Neuronal stem cell (in vitro differentiated cells): ENCODE measurements around the gene HINT3.

ENCODE experiments used
- DNase-seq: peaks from one replicate; pipeline ENCODE4 v3.0.0-alpha.2; 2013; ENCODE audit warnings: low spot score
- H2AFZ ChIP-seq: one replicate; pipeline ENCODE4 v1.6.1; 2013; ENCODE audit warnings: mild to moderate bottlenecking, low read length, inconsistent platforms
- H2AK5ac ChIP-seq: 2 replicates; pipeline ENCODE4 v1.6.1; 2013; ENCODE audit warnings: low read depth, mild to moderate bottlenecking, inconsistent platforms, low read length, moderate library complexity, mixed read lengths
- H2BK120ac ChIP-seq: 2 replicates; pipeline ENCODE4 v1.6.1; 2013; ENCODE audit warnings: low read depth, mild to moderate bottlenecking, inconsistent platforms, low read length, moderate library complexity, mixed read lengths
- H2BK12ac ChIP-seq: one replicate; pipeline ENCODE4 v1.6.1; 2013; ENCODE audit warnings: low read length, inconsistent platforms
- H2BK15ac ChIP-seq: 2 replicates; pipeline ENCODE4 v1.6.1; 2013; ENCODE audit warnings: mild to moderate bottlenecking, low read length, inconsistent platforms, mixed read lengths
- H2BK5ac ChIP-seq: one replicate; pipeline ENCODE4 v1.6.1; 2013; ENCODE audit warnings: inconsistent platforms, mild to moderate bottlenecking, low read length, moderate library complexity
- H3K14ac ChIP-seq: one replicate; pipeline ENCODE4 v1.6.1; 2013; ENCODE audit warnings: low read length, inconsistent platforms
- H3K18ac ChIP-seq: 2 replicates; pipeline ENCODE4 v1.6.1; 2013; ENCODE audit warnings: low read length, inconsistent platforms
- H3K23ac ChIP-seq: 2 replicates; pipeline ENCODE4 v1.6.1; 2013; ENCODE audit warnings: low read depth, mild to moderate bottlenecking, mixed read lengths, low read length, inconsistent platforms; ENCODE audit not compliant: poor library complexity
- H3K27ac ChIP-seq: replicated peaks from 3 replicates; pipeline ENCODE4 v1.5.1; 2013; ENCODE audit warnings: low read length, inconsistent platforms
- H3K27me3 ChIP-seq, 3 experiments: 2 replicates each; pipeline ENCODE4 v1.6.1; 2013; ENCODE audit warnings: low read length in 3 of 3, mild to moderate bottlenecking in 2 of 3, inconsistent platforms in 1 of 3, low read depth in 1 of 3, mixed read lengths in 1 of 3, moderate library complexity in 1 of 3; ENCODE audit not compliant: control insufficient read depth in 3 of 3, insufficient read depth in 3 of 3
- H3K36me3 ChIP-seq, 2 donors: replicated peaks in 1 of 2; 2 replicates each; pipeline ENCODE4 v1.6.1; 2013; ENCODE audit warnings: low read length in 2 of 2; ENCODE audit not compliant: control insufficient read depth in 2 of 2, insufficient read depth in 2 of 2
- H3K4ac ChIP-seq: 2 replicates; pipeline ENCODE4 v1.6.1; 2013; ENCODE audit warnings: inconsistent platforms, mild to moderate bottlenecking, low read length, moderate library complexity
- H3K4me1 ChIP-seq, 2 donors: 1 replicate in 1 of 2; 2 replicates in 1 of 2; pipeline ENCODE4 v1.6.1; 2013; ENCODE audit warnings: low read length in 2 of 2, low read depth in 1 of 2; ENCODE audit not compliant: control insufficient read depth in 2 of 2, insufficient read depth in 1 of 2
- H3K4me2 ChIP-seq: one replicate; pipeline ENCODE4 v1.6.1; 2013; ENCODE audit warnings: mild to moderate bottlenecking, low read length, inconsistent platforms; ENCODE audit not compliant: insufficient read depth, poor library complexity, severe bottlenecking
- H3K4me3 ChIP-seq, 2 donors: 2 replicates each; pipeline ENCODE4 v1.5.1; 2013; ENCODE audit warnings: low read length in 2 of 2, mild to moderate bottlenecking in 2 of 2, inconsistent platforms in 1 of 2, moderate library complexity in 1 of 2
- H3K79me1 ChIP-seq: one replicate; pipeline ENCODE4 v1.6.1; 2013; ENCODE audit warnings: low read depth, mild to moderate bottlenecking, inconsistent platforms, low read length, moderate library complexity
- H3K9ac ChIP-seq: one replicate; pipeline ENCODE4 v1.6.1; 2013; ENCODE audit warnings: mild to moderate bottlenecking, low read depth, low read length, inconsistent platforms; ENCODE audit not compliant: poor library complexity
- H3K9me3 ChIP-seq, 2 donors: replicated peaks in 1 of 2; 2 replicates each; pipeline versions ENCODE3 to v1.6.1; 2013; ENCODE audit warnings: low read length in 2 of 2, mild to moderate bottlenecking in 2 of 2, inconsistent platforms in 1 of 2, low read depth in 1 of 2, mixed read lengths in 1 of 2, moderate library complexity in 1 of 2; ENCODE audit not compliant: control insufficient read depth in 2 of 2, insufficient read depth in 1 of 2
- H4K8ac ChIP-seq: one replicate; pipeline ENCODE4 v1.6.1; 2013; ENCODE audit warnings: low read depth, mild to moderate bottlenecking, inconsistent platforms, low read length, moderate library complexity
- H4K91ac ChIP-seq: one replicate; pipeline ENCODE4 v1.6.1; 2013; ENCODE audit warnings: low read length, low read depth, mild to moderate bottlenecking, inconsistent platforms; ENCODE audit not compliant: poor library complexity
- WGBS, 2 donors: extraction: QIAGEN DNeasy Blood & Tissue Kit; methylation state at CpG; one replicate each; pipeline ENCODE4 v1.1.7; 2013; ENCODE audit warnings: missing lambda C conversion rate in 2 of 2, mixed read lengths in 1 of 2; ENCODE audit not compliant: insufficient read length in 2 of 2, insufficient replicate concordance in 1 of 2; ENCODE audit errors: extremely low coverage in 2 of 2; 5-methylcytosine and 5-hydroxymethylcytosine counted together

HINT3 gene

DNA sequence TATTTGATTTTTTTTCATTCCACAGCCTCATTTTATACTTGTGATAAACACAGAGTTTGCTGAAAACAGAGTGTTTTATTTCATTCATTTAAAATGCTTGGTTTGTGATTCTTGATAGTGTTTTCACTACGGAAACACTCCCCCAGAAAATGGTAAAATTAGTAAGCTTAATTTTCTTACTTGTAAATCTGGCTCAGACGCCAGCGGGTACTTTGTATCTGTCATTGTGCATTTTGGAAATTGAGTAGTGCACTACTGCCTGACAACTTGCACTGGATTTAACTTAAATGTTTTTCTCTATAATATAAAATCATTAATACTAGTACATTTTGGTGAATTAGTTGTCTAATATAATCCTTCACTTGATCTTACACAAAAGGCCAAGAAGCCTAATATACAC, 37.0 kb upstream of the HINT3 start:
- Histone ChIP-seq H2AFZ (no peak overlapping the region), H3K4me2 (no peak overlapping the region), H2BK12ac (no peak overlapping the region), H3K18ac (no peak overlapping the region), H3K14ac (no peak overlapping the region), H3K4me3 (no peak overlapping the region), H3K9me3 (no peaks in the 10 kb centered on the region), H3K36me3 (peaks cover 0 to 2% of the 10 kb centered on the region in 2 donors), H2AK5ac (no peak overlapping the region), H4K91ac (no peak overlapping the region), H3K79me1 (no peaks in the 10 kb centered on the region), H3K9ac (no peak overlapping the region), H4K8ac (no peak overlapping the region), H3K4ac (no peak overlapping the region), H2BK15ac (no peak overlapping the region), H2BK5ac (no peak overlapping the region), H3K23ac (no peak overlapping the region), H3K27ac (no peak overlapping the region), H3K4me1 (peaks cover 2 to 12% of the 10 kb centered on the region in 2 donors), H3K27me3 (no peaks in the 10 kb centered on the region), H2BK120ac (no peak overlapping the region)
- no CpG with 5 or more reads among the region's 3 CpGs for WGBS, 2 donors
- no peak for DNase-seq

DNA sequence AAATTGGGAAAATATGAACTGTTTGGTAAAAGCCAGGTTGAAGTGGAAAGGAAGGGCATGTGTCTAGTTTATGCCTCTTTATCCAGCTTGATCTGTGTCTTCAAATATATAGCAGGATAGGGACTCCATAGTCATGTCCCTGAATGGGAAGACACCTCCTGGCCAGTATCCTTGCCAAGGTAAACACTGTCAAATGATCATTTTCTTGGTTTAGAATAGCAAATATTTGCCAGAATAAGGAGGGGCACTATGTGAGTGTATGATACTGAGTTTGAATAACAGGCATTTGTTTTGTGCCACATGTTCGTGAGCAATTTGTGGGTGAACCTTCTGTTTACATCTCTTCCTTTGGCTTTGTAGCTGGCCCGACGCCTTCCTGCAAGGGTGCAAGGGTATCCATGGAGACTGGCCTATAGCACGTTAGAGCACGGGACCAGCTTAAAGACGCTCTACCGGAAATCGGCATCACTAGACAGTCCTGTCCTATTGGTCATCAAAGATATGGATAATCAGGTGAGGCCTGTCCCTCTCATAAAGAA, 34.2 kb upstream of the HINT3 start:
- no peak overlapping the region for H2BK5ac ChIP-seq
- no peaks in the 10 kb centered on the region for H3K9me3 ChIP-seq
- no peak overlapping the region for H3K9ac ChIP-seq
- no peak for DNase-seq
- H2BK12ac ChIP-seq: no peak overlapping the region
- no peak overlapping the region for H2AFZ ChIP-seq
- no peak overlapping the region for H2BK120ac ChIP-seq
- no peak overlapping the region for H2AK5ac ChIP-seq
- H3K27ac ChIP-seq: no peak overlapping the region
- H3K27me3 ChIP-seq: no peaks in the 10 kb centered on the region
- no CpG with 5 or more reads among the region's 8 CpGs for WGBS, 2 donors
- no peaks in the 10 kb centered on the region for H3K36me3 ChIP-seq
- H3K4me1 ChIP-seq: peaks cover 2 to 10% of the 10 kb centered on the region in 2 donors
- no peak overlapping the region for H2BK15ac ChIP-seq
- H3K23ac ChIP-seq: no peak overlapping the region
- no peak overlapping the region for H3K4ac ChIP-seq
- no peak overlapping the region for H4K91ac ChIP-seq
- H3K14ac ChIP-seq: no peak overlapping the region
- H4K8ac ChIP-seq: no peak overlapping the region
- H3K18ac ChIP-seq: no peak overlapping the region
- no peak overlapping the region for H3K4me2 ChIP-seq
- no peak overlapping the region for H3K4me3 ChIP-seq
- H3K79me1 ChIP-seq: no peaks in the 10 kb centered on the region

DNA sequence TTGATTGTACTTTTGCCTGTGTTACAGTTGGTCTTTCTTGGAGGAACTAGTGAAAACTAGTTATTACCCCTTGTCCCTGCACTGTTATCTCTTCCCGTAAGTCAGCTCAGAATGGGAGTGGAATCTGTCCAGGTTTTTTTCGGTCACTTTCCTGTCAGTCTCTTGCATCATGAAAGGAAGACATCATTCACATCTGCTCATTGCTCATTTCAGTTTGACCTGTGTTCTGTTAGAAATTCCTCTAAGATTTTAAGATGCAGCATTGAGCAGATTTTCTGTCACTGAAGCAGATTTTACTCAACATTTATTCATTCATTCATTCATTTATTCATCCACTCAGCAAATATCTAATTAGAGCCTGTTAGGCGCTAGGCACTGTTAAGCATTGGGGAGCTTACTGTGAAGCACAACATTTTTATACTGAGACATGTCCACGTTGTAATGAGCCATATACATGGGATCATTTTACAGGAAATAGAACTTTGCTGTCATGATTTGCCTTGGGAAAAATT, 33.1 kb upstream of the HINT3 start:
- no peak overlapping the region for H3K23ac ChIP-seq
- no peak overlapping the region for H2BK15ac ChIP-seq
- no CpG with 5 or more reads among the region's 4 CpGs for WGBS, 2 donors
- H3K18ac ChIP-seq: no peak overlapping the region
- H3K4me3 ChIP-seq: no peak overlapping the region
- no peak overlapping the region for H4K8ac ChIP-seq
- H2BK5ac ChIP-seq: no peak overlapping the region
- DNase-seq: no peak
- peaks cover 2 to 4% of the 10 kb centered on the region in 2 donors for H3K4me1 ChIP-seq
- no peak overlapping the region for H3K9ac ChIP-seq
- no peak overlapping the region for H3K4ac ChIP-seq
- H3K9me3 ChIP-seq: no peaks in the 10 kb centered on the region
- no peak overlapping the region for H2BK12ac ChIP-seq
- no peak overlapping the region for H4K91ac ChIP-seq
- no peaks in the 10 kb centered on the region for H3K79me1 ChIP-seq
- H2BK120ac ChIP-seq: no peak overlapping the region
- no peak overlapping the region for H2AFZ ChIP-seq
- no peaks in the 10 kb centered on the region for H3K36me3 ChIP-seq
- H3K14ac ChIP-seq: no peak overlapping the region
- H3K27me3 ChIP-seq: no peaks in the 10 kb centered on the region
- no peak overlapping the region for H3K27ac ChIP-seq
- no peak overlapping the region for H2AK5ac ChIP-seq
- no peak overlapping the region for H3K4me2 ChIP-seq

DNA sequence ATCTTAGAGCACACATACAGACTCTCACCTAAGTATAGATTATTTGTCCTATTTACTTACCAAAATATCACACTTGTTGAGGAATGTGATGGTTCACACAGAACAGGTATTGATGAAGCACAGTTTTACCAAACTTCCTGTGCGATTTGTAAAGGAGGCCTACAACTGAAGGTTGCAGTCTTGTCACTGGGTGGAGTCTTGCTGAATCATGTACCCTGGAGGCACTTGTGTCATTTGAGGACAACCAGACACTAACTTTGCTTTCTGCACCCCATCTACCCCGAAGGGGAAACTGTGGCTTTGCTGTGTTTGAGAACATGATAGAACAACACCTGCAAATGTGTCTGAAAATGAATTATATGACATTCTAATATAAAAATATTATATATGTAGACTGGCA, 32.4 kb upstream of the HINT3 start:
- Histone ChIP-seq H2BK12ac (no peak overlapping the region), H3K79me1 (no peaks in the 10 kb centered on the region), H4K91ac (no peak overlapping the region), H3K27ac (no peak overlapping the region), H2AK5ac (no peak overlapping the region), H3K4me2 (no peak overlapping the region), H2BK15ac (no peak overlapping the region), H3K36me3 (no peaks in the 10 kb centered on the region), H4K8ac (no peak overlapping the region), H3K4me1 (peaks cover 0 to 2% of the 10 kb centered on the region in 2 donors), H3K9me3 (no peaks in the 10 kb centered on the region), H3K14ac (no peak overlapping the region), H3K4ac (no peak overlapping the region), H2AFZ (no peak overlapping the region), H3K27me3 (no peaks in the 10 kb centered on the region), H3K23ac (no peak overlapping the region), H2BK120ac (no peak overlapping the region), H3K4me3 (no peak overlapping the region), H3K9ac (no peak overlapping the region), H3K18ac (no peak overlapping the region), H2BK5ac (no peak overlapping the region)
- no peak for DNase-seq
- no CpG with 5 or more reads among the region's 2 CpGs for WGBS, 2 donors
